ENCODE data around the gene WDR20. TPM values are rescaled to one million over a fixed set of nuclear protein-coding genes. Genes with fewer than 3 reads are reported as not detected.
A peak's percentile ranks its signal among the peaks of the same experiment; 100 is the strongest.

Gene WDR20
- total RNA-seq, 1 donor from 2014 or later: 44.8 TPM

- Histone ChIP-seq H3K4me3 (no peak overlapping the region), H3K36me3 (peaks cover 27 to 43% of the 10 kb centered on the region in 2 donors), H3K4me1 (no peaks in the 10 kb centered on the region), H3K9me3 (no peaks in the 10 kb centered on the region), H3K27ac (no peak overlapping the region), H3K27me3 (no peaks in the 10 kb centered on the region)
- TF ChIP-seq CTCF (IDR thresholded peaks at IDR 0.05): no peak
- intact Hi-C loops (cut with DNase I): no loop called here
- DNase-seq (ENCODE audit: low spot score in 2 of 2): peak in 1 of 2 donors; percentile 53
Observed at GRCh38 chr14:102207831-102208365, 68.2 kb downstream of the WDR20 start.

GRCh38 chr14:102208741-102209140, 69.0 kb downstream of the WDR20 start:
- Histone ChIP-seq H3K27me3 (no peaks in the 10 kb centered on the region), H3K36me3 (peaks cover 28 to 45% of the 10 kb centered on the region in 2 donors), H3K27ac (no peak overlapping the region), H3K9me3 (no peaks in the 10 kb centered on the region), H3K4me3 (no peak overlapping the region), H3K4me1 (no peaks in the 10 kb centered on the region)
- intact Hi-C loops (cut with DNase I): no loop called here
- no peak for TF ChIP-seq CTCF (IDR thresholded peaks at IDR 0.05)
- no peak for DNase-seq (ENCODE audit: low spot score in 2 of 2)

GRCh38 chr14:102209224-102209966, 69.7 kb downstream of the WDR20 start:
- intact Hi-C loops (cut with DNase I): no loop called here
- TF ChIP-seq CTCF (IDR thresholded peaks at IDR 0.05): no peak
- Histone ChIP-seq H3K4me3 (no peak overlapping the region), H3K4me1 (no peaks in the 10 kb centered on the region), H3K9me3 (no peaks in the 10 kb centered on the region), H3K27ac (no peak overlapping the region), H3K36me3 (peaks cover 28 to 44% of the 10 kb centered on the region in 2 donors), H3K27me3 (no peaks in the 10 kb centered on the region)
- no peak for DNase-seq (ENCODE audit: low spot score in 2 of 2)

- DNase-seq (ENCODE audit: low spot score in 2 of 2): no peak
- Histone ChIP-seq H3K4me3 (no peak overlapping the region), H3K27me3 (no peaks in the 10 kb centered on the region), H3K27ac (no peak overlapping the region), H3K4me1 (peaks cover 0 to 2% of the 10 kb centered on the region in 2 donors), H3K36me3 (peaks cover 21 to 34% of the 10 kb centered on the region in 2 donors), H3K9me3 (no peaks in the 10 kb centered on the region)
- intact Hi-C loops (cut with DNase I): no loop called here
- TF ChIP-seq CTCF (IDR thresholded peaks at IDR 0.05): no peak
Observed at GRCh38 chr14:102210421-102211042, 70.8 kb downstream of the WDR20 start.

GRCh38 chr14:102211240-102211639, 71.5 kb downstream of the WDR20 start:
- H3K36me3 ChIP-seq: peaks cover 21 to 33% of the 10 kb centered on the region in 2 donors
- intact Hi-C loops (cut with DNase I): no loop called here
- H3K27ac ChIP-seq: no peak overlapping the region
- peaks cover 0 to 2% of the 10 kb centered on the region in 2 donors for H3K4me1 ChIP-seq
- no peak overlapping the region for H3K4me3 ChIP-seq
- no peaks in the 10 kb centered on the region for H3K9me3 ChIP-seq
- no peak for TF ChIP-seq CTCF (IDR thresholded peaks at IDR 0.05)
- no peak for DNase-seq (ENCODE audit: low spot score in 2 of 2)
- H3K27me3 ChIP-seq: no peaks in the 10 kb centered on the region
